Small intestine (tissue), 7 donors: Measurements from ENCODE around the gene SMIM20. TPM values are rescaled to one million over a fixed set of nuclear protein-coding genes. Genes with fewer than 3 reads are reported as not detected.
"Not testable (repeated sequence)": the region's sequence is repeated elsewhere in the genome, so short reads cannot be mapped to it uniquely, and the experiment has no call there.

Experiments used
- DNase-seq, 2 donors: peaks; one replicate each; pipeline versions ENCODE4 v3.0.0 to v3.0.0-alpha.2; 2013
- FAIRE-seq: peaks from 2 replicates; lab custom pipeline; 2012; peaks lifted over from hg19 to GRCh38; lab: Jason Lieb, UNC
- H3K27ac ChIP-seq, 3 donors: one replicate each; pipeline ENCODE4 v1.5.1; 2013; ENCODE audit warnings: low read length in 2 of 3, mild to moderate bottlenecking in 2 of 3, control low read depth in 1 of 3, inconsistent platforms in 1 of 3, low read depth in 1 of 3, moderate library complexity in 1 of 3
- H3K27me3 ChIP-seq, 3 donors: one replicate each; pipeline ENCODE4 v1.6.1; 2013; ENCODE audit warnings: low read length in 3 of 3, inconsistent platforms in 1 of 3; ENCODE audit not compliant: control insufficient read depth in 3 of 3, insufficient read depth in 3 of 3
- H3K36me3 ChIP-seq, 3 donors: one replicate each; pipeline ENCODE4 v1.6.1; 2013; ENCODE audit warnings: low read length in 3 of 3, inconsistent platforms in 1 of 3, low read depth in 1 of 3, mild to moderate bottlenecking in 1 of 3, moderate library complexity in 1 of 3; ENCODE audit not compliant: control insufficient read depth in 3 of 3, insufficient read depth in 2 of 3
- H3K4me1 ChIP-seq, 3 donors: one replicate each; pipeline ENCODE4 v1.6.1; 2013; ENCODE audit warnings: low read length in 2 of 3, inconsistent platforms in 1 of 3, low read depth in 1 of 3, mild to moderate bottlenecking in 1 of 3, moderate library complexity in 1 of 3; ENCODE audit not compliant: control insufficient read depth in 3 of 3, insufficient read depth in 2 of 3
- H3K4me3 ChIP-seq, 3 donors: one replicate each; pipeline ENCODE4 v1.5.1; 2013; ENCODE audit warnings: low read length in 3 of 3, control low read depth in 1 of 3, inconsistent platforms in 1 of 3, low read depth in 1 of 3, mild to moderate bottlenecking in 1 of 3, moderate library complexity in 1 of 3
- H3K9me3 ChIP-seq, 2 donors: one replicate each; pipeline ENCODE4 v1.6.1; 2013; ENCODE audit warnings: low read depth in 1 of 2, low read length in 1 of 2; ENCODE audit not compliant: control insufficient read depth in 2 of 2, insufficient read depth in 1 of 2
- WGBS, 3 donors: extraction: QIAGEN DNeasy Blood & Tissue Kit; methylation state at CpG; one replicate each; pipeline ENCODE4 v1.1.7; 2013; 5-methylcytosine and 5-hydroxymethylcytosine counted together
- polyA plus RNA-seq, 4 donors: library from polyadenylated mRNA; stranded (reverse) in 3 of 4; unstranded in 1 of 4; fragments of 200-250 nt in 3 of 4; fragments of 120-200 nt in 1 of 4; gene quantifications; one replicate each; pipeline versions ENCODE4 v1.2.1 to v1.2.3, GENCODE V29; 2013
- donor health status: healthy with polysubstance abuse.
- donor health status: control.
- donor health status: control.
- donor health status: Bipolar disorder and iron deficiency.
- donor health status: healthy.

Gene SMIM20
- polyA plus RNA-seq, 4 donors = 50.1 to 101 (median 75.5) TPM

DNA sequence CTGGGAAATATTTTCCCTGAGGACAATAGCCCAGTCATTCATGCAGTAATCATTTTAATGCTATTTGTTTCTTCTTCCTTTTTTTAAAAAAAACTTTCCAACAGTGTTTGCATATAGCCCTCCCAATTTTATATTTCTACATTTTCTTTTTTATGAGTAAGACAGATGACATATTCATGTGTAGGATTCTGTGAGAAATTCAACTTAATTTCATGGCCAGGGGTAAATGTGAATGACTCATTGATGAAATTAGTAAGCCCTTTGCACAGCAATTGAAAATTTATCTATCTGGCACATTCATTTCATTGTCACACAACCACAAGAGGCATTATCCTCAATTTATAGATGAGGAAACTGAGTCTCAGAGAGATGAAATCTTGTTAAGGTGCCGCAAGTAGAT, 13.7 kb upstream of the SMIM20 start:
- Histone ChIP-seq H3K27ac (no peak overlapping the region), H3K4me3 (no peak overlapping the region), H3K36me3 (no peaks in the 10 kb centered on the region), H3K9me3 (no peaks in the 10 kb centered on the region), H3K4me1 (peaks cover 0 to 7% (median 0%) of the 10 kb centered on the region in 3 donors), H3K27me3 (no peaks in the 10 kb centered on the region)
- WGBS, 3 donors = 82 to 93% (median 88%) methylated on average over 1 of the region's 1 CpG
- DNase-seq (no peak), FAIRE-seq (no peak)

GRCh38 chr4:25901030-25901430, 13.0 kb upstream of the SMIM20 start:
- Histone ChIP-seq H3K27me3 (no peaks in the 10 kb centered on the region), H3K9me3 (no peaks in the 10 kb centered on the region), H3K36me3 (no peaks in the 10 kb centered on the region), H3K4me1 (peaks cover 0 to 7% (median 0%) of the 10 kb centered on the region in 3 donors), H3K27ac (no peak overlapping the region), H3K4me3 (no peak overlapping the region)
- FAIRE-seq (no peak), DNase-seq (no peak)
- WGBS, 3 donors = 89 to 92% (median 92%) methylated on average over 10 of the region's 10 CpGs

GRCh38 chr4:25903900-25904747, 9.9 kb upstream of the SMIM20 start:
- 75 to 79% (median 78%) methylated on average over 8 of the region's 8 CpGs for WGBS, 3 donors
- H3K27ac ChIP-seq = no peak overlapping the region
- no peak for FAIRE-seq
- no peak overlapping the region for H3K4me3 ChIP-seq
- H3K27me3 ChIP-seq = no peaks in the 10 kb centered on the region
- no peaks in the 10 kb centered on the region for H3K9me3 ChIP-seq
- no peak for DNase-seq
- H3K36me3 ChIP-seq = no peaks in the 10 kb centered on the region
- H3K4me1 ChIP-seq = peaks cover 0 to 7% (median 0%) of the 10 kb centered on the region in 3 donors

GRCh38 chr4:25904748-25905082, 9.3 kb upstream of the SMIM20 start:
- H3K9me3 ChIP-seq = no peaks in the 10 kb centered on the region
- no peak overlapping the region for H3K27ac ChIP-seq
- H3K4me1 ChIP-seq = peaks cover 0 to 7% (median 0%) of the 10 kb centered on the region in 3 donors
- H3K27me3 ChIP-seq = no peaks in the 10 kb centered on the region
- WGBS, 3 donors = 92 to 96% (median 93%) methylated on average over 3 of the region's 3 CpGs
- H3K36me3 ChIP-seq = no peaks in the 10 kb centered on the region
- H3K4me3 ChIP-seq = no peak overlapping the region
- DNase-seq (no peak), FAIRE-seq (no peak)

DNA sequence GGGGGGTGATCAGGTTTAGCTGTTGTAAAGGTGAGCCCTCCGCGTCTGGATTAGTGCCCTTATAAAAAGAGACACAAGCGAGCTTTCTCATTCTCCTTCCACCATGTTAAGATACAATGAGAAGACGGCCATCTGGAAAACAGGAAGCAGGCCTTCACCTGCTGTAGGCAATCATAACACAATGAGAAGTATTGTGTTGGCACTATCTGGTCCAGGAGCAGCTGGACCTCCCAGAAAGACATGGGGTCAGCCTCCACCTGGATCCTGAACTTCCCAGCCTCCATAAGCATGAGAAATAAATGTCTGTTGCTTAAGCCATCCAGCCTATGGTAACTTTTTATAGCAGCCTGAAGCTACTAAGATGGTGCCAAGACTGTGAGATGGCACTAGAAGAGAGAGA, 8.6 kb upstream of the SMIM20 start:
- H3K4me1 ChIP-seq = peaks cover 0 to 7% (median 0%) of the 10 kb centered on the region in 3 donors
- H3K9me3 ChIP-seq = no peaks in the 10 kb centered on the region
- DNase-seq = no peak
- no peaks in the 10 kb centered on the region for H3K36me3 ChIP-seq
- no peak for FAIRE-seq
- no peak overlapping the region for H3K4me3 ChIP-seq
- H3K27me3 ChIP-seq = no peaks in the 10 kb centered on the region
- no peak overlapping the region for H3K27ac ChIP-seq
- WGBS, 3 donors = 94 to 100% (median 96%) methylated on average over 4 of the region's 4 CpGs

- not testable (repeated sequence) for H3K36me3 ChIP-seq, H3K4me3 ChIP-seq, DNase-seq, H3K27ac ChIP-seq, FAIRE-seq, H3K4me1 ChIP-seq, H3K27me3 ChIP-seq, H3K9me3 ChIP-seq
- WGBS, 3 donors = 94 to 97% (median 96%) methylated on average over 11 of the region's 11 CpGs
Observed at GRCh38 chr4:25906113-25906512, 7.9 kb upstream of the SMIM20 start.

DNA sequence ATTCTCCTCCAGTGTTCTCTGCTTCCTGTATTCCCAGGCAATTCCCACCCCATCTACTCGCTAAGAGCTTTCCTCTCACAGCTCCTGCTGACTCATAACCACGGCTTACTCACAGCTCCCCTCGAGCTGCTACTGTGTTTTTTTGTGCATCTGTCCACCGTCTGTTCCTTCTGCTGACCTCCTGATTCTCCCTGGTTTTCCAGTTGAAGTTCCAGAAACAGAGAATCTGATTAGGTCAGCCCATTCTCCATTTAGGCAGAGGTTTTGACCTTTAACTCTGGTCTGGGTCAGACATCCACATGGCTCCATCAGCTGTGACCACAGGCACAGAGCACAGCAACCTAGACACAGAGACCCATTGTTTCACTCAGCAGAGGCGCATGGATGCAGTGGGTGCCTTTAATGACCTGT, 5.5 kb upstream of the SMIM20 start:
- H3K27ac ChIP-seq = peak overlapping the region in 1 of 3 donors; percentile 6
- 62 to 73% (median 69%) methylated on average over 5 of the region's 5 CpGs for WGBS, 3 donors
- no peaks in the 10 kb centered on the region for H3K9me3 ChIP-seq
- H3K27me3 ChIP-seq = no peaks in the 10 kb centered on the region
- no peak overlapping the region for H3K4me3 ChIP-seq
- FAIRE-seq = no peak
- no peaks in the 10 kb centered on the region for H3K36me3 ChIP-seq
- DNase-seq = no peak
- H3K4me1 ChIP-seq = peaks cover 0 to 7% (median 0%) of the 10 kb centered on the region in 3 donors

DNA sequence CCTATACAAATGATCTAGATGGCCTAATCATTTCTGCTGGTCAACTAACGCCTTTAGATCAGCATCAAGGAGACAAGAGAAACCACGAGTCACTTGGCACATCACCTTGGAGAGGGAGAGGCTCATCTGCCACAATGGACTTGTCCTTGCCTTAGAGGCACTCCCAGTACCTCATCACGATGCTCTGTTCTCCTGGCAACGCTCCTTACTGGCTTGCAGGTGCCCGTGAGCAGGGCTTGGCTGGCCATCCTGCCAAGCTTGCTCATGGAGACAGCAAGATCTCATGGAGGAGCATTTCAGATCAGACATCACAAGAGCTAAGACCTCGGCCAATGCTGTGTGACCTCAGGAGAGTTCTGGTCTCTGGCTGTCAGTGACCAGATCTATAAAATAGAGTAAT, 2.7 kb upstream of the SMIM20 start:
- no peak for FAIRE-seq
- H3K9me3 ChIP-seq = no peaks in the 10 kb centered on the region
- WGBS, 3 donors = 70 to 88% (median 84%) methylated on average over 6 of the region's 6 CpGs
- H3K36me3 ChIP-seq = no peaks in the 10 kb centered on the region
- H3K27me3 ChIP-seq = no peaks in the 10 kb centered on the region
- peaks cover 0 to 12% (median 7%) of the 10 kb centered on the region in 3 donors for H3K4me1 ChIP-seq
- H3K4me3 ChIP-seq = no peak overlapping the region
- DNase-seq = no peak
- no peak overlapping the region for H3K27ac ChIP-seq
